GM12875 (cell line): ENCODE measurements around the gene PGAP2.

Source experiments
- H3K4me3 ChIP-seq: one replicate; pipeline ENCODE4 v1.5.1; 2011; ENCODE audit warnings: low read depth, low read length, control low read depth
- CTCF ChIP-seq: IDR thresholded peaks from 2 replicates; pipeline ENCODE4 v1.5.1; 2011; ENCODE audit warnings: low read depth, mild to moderate bottlenecking, control low read depth, inconsistent platforms, low read length, moderate library complexity, borderline replicate concordance; ENCODE audit not compliant: insufficient read depth

The PGAP2 gene

GRCh38 chr11:3838504-3838903, 30.1 kb downstream of the PGAP2 start:
- no peak for TF ChIP-seq CTCF
- H3K4me3 ChIP-seq = peak overlapping the region; percentile 61

- H3K4me3 ChIP-seq = peak overlapping the region; percentile 61
- no peak for TF ChIP-seq CTCF
These were observed 31.9 kb downstream of the PGAP2 start for GRCh38 chr11:3840004-3840869.

- no peak for TF ChIP-seq CTCF
- peak within 1 kb of the TSS; percentile 61 for H3K4me3 ChIP-seq
These were observed 32.6 kb downstream of the PGAP2 start, which contains the start of gene RHOG for GRCh38 chr11:3840870-3841425. TSS of gene RHOG (minus strand) at chr11:3840959. CDS start at chr11:3828138, 12,821 bp downstream.

GRCh38 chr11:3841426-3842350, 33.3 kb downstream of the PGAP2 start:
- TF ChIP-seq CTCF = peak; percentile 86
- H3K4me3 ChIP-seq = peak overlapping the region; percentile 61

- no peak overlapping the region for H3K4me3 ChIP-seq
- no peak for TF ChIP-seq CTCF
These were observed 35.0 kb downstream of the PGAP2 start for GRCh38 chr11:3843326-3843725.

- H3K4me3 ChIP-seq = no peak overlapping the region
- no peak for TF ChIP-seq CTCF
These were observed 36.9 kb downstream of the PGAP2 start for GRCh38 chr11:3845246-3845645.
